GM19328 (cell line): ENCODE data around the gene FUT8.

Experiments
- ATAC-seq: cut with Tn5 transposase; IDR thresholded peaks from one replicate; pipeline ENCODE4 v1.9.1; 2021; ENCODE audit warnings: mild to moderate bottlenecking, moderate library complexity; ENCODE audit not compliant: unreplicated experiment

The FUT8 gene

GRCh38 chr14:65412032-65412846 lies at the start of gene FUT8:
FUT8 (plus strand) TSS chr14:65412730; CDS start chr14:65561564, 148,834 bp downstream.
- ATAC-seq, result peak; percentile 70

DNA sequence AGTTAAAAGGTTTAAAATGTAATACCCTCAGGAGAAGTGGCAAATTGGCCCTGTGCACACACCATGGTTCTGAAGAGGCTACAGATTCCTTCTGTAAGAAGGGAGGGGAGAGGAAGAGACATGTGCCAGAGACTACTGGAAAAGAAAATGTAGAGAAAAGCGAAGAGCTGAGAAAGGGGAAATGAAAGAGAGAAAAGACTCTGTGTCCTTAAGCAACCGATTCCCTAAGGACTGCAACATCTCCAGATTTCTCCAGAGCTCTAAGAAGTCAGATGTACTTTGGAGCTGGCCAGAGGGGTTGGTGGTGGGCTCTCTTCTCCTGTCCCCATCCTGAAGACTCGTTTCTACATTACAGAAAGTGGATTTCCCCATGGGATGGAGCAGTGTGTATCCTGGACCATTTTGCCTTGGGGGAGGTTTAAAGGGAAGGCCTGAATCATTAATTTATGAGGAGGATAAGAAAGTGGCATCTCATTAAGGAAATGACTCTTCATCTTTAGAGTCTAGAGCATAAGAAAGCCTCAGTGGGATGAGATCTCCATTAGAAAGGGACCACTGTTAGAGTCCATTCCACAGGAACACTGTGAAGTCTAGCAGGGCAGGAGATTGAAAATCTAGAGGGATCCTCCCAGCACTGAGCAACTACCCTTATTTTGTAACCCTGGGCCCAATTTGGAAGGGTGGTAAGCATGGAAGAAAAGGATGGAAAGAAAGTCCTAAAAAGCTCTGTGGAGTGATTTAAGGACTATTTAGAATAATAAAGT lies 45.5 kb upstream of the FUT8 start:
- no peak for ATAC-seq

DNA sequence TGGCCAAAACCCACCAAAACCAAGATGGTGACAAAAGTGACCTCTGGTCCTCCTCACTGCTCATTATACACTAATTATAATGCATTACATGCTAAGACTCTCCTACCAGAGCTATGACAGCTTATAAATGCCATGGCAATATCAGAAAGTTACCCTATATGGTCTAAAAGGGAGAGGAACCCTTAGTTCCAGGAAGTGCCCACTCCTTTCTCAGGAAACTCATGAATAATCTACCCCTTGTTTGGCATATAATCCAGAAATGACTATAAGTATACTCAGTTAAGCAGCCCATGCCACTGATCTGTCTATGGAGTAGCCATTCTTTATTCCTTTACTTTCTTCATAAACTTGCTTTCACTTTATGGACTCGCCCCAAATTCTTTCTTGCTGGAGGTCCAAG lies 43.0 kb upstream of the FUT8 start:
- ATAC-seq, result no peak

- peak; percentile 68 for ATAC-seq
Measured at GRCh38 chr14:65370801-65371248, 41.7 kb upstream of the FUT8 start.

GRCh38 chr14:65371784-65372183 lies 40.7 kb upstream of the FUT8 start:
- no peak for ATAC-seq

DNA sequence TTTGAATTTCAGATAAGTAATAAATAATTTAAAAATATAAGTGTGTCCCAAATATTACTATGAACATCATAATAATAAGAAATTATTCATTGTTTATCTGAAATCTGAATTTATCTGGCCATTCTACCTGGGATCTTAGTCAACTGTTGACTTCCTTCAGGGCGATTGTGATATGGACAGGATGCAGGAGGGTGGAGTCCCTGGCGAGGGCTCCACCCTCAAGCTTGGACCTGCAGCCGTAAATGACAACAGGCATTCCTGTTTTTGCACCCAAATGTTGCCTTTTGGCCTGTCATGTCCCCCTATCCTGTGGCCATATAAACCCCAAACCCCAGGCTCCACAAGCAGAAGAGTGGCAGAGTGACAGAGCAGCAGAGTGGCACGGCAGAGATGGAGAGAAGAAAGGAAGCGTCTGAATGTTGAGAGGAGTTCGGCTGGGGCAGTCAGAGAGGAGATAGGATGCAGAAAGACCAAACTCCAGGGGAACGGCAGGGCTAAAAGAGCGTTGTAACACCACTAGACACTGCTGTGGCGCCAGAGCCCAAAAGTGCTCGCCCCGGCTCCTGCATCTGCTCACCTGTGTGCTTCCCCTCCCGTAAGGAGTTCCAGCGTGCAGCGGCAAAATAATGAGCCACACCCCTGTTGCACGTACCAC lies 39.4 kb upstream of the FUT8 start:
- no peak for ATAC-seq

DNA sequence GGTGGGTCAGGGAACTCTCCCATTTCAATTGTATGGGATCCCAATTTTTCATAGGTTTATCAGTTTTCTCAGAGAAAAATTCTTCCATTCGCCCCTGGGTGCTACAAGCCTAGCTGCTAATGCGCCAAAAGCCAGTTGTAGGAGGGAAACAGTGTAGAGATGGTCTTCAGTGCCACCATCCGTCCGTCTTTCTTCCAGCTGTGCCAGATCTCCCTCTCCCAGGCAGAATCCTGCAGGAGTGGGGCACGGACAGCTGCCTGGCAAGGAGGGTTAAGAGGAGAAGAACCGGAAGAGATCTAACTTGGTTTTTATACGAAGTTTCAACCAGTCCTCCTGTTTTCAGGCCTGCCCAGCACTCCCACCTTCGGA lies 38.9 kb upstream of the FUT8 start:
- ATAC-seq, result no peak

- ATAC-seq, result no peak
Measured at GRCh38 chr14:65377576-65377975, 35.0 kb upstream of the FUT8 start.

GRCh38 chr14:65382586-65382985 lies 29.9 kb upstream of the FUT8 start:
- no peak for ATAC-seq

- no peak for ATAC-seq
Measured at GRCh38 chr14:65387171-65387570, 25.4 kb upstream of the FUT8 start.

DNA sequence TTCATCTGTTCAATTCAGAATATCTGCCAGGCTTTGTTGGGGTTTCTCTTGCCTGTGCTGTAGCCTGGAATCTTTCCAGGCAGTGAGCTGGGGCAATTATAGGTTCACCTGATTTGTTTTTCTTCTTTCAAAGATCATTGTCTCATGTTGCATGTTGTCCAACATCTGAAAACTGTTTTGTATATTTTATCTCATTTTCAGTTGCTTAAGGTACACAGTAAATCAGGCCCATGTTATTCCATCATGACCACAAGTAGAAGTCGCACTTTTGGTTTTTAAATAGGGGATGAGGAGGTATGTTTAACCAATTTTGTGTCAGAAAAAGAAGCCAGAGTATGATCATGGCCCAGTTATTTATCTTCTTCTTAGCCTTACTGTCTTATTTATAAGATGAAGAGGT lies 24.9 kb upstream of the FUT8 start:
- no peak for ATAC-seq

DNA sequence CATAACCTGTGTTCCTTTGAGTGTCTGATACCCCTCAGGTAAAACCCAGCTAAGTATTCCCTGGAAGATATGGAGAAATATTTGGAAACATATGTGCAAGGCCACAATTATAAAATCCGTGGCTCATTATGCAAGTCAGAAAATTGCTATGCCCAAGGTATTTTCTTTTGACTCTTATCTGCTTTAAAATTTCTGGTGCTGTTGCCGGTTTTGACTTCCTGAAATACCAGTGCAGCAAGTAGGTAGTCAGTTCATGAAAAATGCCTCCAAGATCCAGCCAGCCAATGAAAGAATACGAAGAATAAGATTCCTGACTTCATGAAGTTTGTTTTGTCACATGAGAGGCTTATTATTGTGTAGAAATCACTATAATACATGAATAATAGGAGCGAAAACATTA lies 20.2 kb upstream of the FUT8 start:
- ATAC-seq, result no peak

DNA sequence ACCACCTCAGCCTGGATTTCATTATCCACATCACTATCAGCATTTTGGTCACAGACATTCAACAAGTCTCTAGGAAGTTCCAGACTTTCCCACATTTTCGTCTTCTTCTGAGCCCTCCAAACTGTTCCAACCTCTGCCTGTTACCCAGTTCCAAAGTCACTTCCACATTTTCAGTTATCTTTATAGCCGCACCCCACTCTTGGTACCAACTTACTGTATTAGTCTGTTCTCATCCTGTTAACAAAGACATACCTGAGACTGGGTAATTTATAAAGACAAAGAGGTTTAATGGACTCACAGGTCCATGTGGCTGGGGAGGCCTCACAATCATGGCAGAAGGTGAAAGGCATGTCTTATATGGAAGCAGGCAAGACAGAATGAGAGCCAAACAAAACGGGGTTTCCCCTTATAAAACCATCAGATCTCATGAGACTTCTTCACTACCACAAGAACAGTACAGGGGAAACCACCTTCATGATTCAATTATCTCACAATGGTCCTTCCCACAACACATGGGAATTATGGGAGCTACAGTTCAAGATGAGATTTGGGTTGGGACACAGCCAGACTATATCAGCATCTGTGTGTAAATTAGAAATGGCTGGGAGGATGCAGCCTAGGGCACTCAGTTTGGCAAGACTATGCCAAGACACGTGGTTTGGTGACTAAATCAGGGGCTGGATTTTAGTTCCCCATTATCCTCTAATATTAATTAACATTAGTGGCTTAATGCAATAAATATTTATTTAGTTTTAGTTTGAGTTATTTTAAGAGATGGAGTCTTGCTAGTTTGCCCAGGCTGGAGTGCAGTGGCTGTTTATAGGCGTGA lies 16.2 kb upstream of the FUT8 start:
- no peak for ATAC-seq

- ATAC-seq, result no peak
Measured at GRCh38 chr14:65403231-65403630, 9.3 kb upstream of the FUT8 start.

DNA sequence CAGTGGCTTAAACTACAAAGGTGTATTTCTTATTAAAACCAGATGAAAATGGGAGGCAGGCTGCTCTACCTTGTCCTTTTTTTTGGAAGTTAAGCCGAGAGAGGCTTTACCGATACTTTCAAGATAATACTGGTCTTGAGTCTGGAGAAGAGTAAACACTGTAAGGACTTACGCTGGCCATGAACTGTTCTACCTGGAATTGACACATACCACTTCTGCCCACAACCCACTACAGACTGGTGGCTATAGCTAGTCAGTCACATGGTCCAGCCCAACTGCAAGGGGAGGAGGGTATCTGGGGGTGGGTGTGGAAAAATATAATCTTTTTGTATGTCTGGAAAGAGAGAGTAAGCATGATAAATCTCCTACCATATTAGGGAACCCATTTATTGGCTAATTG lies 4.4 kb upstream of the FUT8 start:
- ATAC-seq, result no peak

DNA sequence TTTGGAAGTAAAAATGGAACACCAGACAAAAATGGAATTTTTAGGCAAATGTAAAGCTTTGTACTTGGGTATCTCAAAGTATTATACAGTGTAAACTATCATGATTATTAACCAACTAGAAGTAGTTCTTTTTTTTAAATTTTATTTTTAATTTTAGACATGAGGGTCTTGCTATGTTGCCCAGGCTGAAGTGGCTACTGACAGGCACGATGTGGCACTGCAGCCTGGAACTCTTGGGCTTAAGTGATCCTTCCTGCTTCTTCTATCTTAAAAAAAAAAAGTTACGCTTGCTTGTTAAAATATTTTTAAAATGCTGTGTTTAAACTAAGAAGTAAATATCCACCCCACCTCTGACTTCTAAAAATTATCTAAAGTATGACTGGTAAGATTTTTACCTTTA lies 1.9 kb upstream of the FUT8 start:
- ATAC-seq, result no peak

DNA sequence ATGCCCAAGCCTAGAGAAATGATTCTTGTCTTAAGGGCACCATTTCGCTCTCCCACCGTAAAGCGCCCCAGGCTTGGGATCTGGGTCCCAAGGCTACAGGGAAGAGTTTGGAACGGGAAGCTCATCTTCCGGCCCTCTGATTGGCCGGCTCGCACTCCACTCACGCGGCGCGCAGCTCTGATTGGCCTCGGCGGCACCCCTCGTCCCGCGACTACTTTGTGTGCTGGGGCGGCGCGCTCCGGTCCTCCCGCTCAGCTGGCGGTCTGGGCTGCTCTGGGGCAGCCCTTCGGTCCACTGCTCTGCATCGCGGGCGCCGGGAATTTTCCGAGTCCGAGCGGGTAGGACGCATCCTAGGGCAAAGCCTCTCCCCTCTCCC lies 886 bp upstream of the FUT8 start:
- ATAC-seq, result peak; percentile 48

GRCh38 chr14:65412856-65413738 lies 567 bp downstream of the FUT8 start:
- ATAC-seq, result peak; percentile 27

DNA sequence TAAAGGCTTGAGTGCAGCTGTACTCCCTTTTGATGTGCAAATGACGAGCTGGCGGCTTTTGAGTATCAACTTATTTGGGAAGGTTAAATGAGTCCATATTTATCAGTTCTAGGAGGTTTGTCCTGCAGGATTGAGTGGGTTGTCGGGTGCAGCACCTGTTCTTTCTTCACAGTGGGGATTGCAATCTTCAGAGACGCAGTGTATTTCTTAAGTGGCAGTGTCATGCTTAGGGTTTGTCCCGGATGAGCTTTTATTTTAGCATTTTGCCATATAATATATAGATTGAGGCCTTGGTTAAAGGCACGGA lies 1.2 kb downstream of the FUT8 start:
- ATAC-seq, result no peak

- no peak for ATAC-seq
Measured at GRCh38 chr14:65414961-65415589, 2.5 kb downstream of the FUT8 start.
